HG03095 (cell line): ENCODE results near the gene CDKN2B.
A peak's percentile ranks its signal among the peaks of the same experiment; 100 is the strongest.

ENCODE experiments used
- ATAC-seq: cut with Tn5 transposase; IDR thresholded peaks from one replicate; pipeline ENCODE4 v1.9.1; 2021; ENCODE audit warnings: moderate library complexity; ENCODE audit not compliant: unreplicated experiment

Gene CDKN2B

DNA sequence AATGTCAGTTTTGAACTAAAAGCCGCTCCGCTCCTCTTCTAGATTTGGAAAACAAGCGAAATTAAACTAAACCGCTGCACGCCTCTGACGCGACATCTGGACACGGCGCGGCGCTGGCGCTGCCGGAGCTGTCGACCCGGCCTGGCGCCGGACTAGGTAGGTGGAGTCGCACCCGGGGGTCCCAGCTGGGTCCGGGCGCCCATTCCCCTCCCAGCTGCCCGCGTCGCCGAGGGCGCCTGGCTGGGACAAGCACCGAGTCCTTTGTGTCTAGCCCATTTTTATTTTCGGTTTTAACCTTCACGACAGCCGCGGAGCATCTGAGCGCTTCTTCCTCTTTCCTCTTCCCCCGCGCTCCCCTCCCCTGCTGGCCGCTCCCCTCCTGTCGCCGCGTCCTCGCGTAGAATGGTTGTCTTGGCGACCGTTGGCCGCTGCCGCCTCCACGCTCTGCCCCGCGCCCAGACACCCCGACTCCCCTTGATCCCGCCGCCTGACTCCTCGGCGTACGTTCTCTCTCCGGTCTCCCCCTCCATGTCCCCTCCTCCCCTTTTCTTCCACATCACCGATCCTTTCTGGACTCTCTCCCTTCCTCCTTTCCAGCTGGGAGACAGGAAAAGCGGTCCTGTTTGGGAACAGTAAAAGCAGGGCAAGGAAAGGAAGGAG lies 14.0 kb downstream of the CDKN2B start:
- peak; percentile 84 for ATAC-seq

DNA sequence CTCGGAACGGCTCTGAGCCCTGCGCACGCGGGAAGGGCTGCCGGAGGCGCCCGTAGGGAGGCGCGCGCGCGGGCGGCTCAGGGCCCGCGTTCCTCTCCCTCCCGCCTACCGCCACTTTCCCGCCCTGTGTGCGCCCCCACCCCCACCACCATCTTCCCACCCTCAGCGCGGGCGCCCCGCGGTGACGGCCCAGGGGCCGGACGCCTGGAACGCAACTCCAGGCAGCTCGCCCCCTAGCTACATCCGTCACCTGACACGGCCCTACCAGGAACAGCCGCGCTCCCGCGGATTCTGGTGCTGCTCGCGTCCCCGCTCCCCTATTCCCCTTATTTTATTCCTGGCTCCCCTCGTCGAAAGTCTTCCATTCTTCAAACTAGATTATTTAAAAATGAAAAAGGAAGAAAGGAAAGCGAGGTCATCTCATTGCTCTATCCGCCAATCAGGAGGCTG lies 14.5 kb downstream of the CDKN2B start, which contains the start of gene CDKN2B-AS1:
TSS of gene CDKN2B-AS1 (plus strand) at position 236 of the 450 bp plus-strand sequence.
- ATAC-seq, result peak; percentile 42

DNA sequence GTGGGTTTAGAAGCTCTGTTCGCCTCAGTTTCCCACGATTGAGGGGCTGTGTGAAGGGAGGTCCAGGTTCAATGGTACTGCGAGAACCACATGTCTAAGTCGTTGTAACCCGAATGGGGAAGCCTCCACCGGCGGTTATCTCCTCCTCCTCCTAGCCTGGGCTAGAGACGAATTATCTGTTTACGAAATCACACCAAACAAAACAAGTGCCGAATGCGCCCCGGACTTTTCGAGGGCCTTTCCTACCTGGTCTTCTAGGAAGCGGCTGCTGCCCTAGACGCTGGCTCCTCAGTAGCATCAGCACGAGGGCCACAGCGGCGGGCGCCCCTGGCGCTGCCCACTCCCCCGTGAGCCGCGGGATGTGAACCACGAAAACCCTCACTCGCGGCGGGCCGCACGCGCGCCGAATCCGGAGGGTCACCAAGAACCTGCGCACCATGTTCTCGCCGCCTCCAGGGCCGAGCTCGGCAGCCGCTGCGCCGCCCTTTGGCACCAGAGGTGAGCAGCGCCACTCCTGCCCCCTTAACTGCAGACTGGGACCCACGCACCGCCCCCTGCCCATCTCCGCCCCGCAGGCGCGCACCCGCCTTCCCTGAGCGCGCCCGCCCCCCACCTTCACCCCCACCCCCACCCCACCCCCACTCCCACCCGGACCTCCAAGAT lies 15.1 kb downstream of the CDKN2B start, which contains the start of gene CDKN2A:
TSS of gene CDKN2A (minus strand) at position 500 of the 663 bp plus-strand sequence.
- ATAC-seq, result peak; percentile 30

DNA sequence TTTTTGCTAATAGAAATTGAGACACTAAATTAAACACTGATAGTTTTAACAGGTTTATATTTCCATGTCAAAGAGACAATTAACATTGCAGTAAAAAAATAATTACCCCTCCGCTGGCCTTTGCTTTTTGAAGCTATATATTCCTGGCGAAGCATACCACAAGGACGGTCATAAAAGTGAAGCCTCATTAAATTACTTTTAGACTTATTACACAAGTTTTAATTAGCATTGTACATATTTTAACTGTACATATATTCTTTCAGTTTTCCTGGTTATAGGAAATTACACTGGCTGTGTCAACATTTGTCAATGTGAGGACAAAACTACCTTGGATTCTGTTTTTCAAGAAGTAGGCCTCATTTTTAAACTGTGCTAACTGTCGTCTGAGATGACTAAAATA lies 16.1 kb downstream of the CDKN2B start:
- ATAC-seq, result no peak

DNA sequence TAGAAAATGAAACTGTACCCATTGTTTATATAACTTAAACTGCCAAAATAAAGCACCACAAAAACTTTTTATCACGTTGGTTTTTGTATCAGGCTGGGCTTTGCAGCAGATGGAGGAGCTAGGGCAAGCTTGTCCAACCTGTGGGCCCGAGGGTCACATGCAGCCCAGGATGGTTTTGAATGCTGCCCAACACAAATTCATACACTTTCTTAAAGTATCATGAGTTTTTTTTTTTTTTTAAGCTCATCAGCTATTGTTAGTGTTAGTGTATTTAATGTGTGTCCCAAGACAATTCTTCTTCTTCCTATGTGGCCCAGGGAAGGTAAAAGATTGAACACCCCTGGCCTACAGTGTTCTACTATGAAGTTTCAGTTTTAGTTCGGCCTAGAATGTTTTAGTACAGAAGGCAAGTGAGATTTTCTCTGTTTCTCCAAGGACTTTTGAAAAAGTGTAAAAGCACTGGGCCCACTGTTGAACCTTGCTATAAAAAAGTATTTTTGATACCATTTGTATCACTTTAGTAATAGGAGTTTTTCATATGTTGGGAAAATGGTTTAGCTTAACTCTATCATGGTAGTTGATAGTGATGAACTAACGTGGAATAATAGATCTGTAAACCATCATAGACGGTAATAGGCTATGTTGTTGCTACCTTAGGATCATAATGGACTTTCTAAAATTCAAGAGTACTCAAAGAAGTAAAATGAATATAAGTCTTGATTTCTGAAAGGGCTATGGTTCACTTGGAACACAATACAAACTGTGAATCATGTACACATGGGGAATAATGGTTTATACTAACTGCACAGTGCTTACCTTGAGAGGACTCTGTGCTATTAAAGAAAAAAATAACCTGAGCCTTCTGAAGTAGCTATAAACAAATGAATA lies 17.8 kb downstream of the CDKN2B start:
- ATAC-seq, result no peak

DNA sequence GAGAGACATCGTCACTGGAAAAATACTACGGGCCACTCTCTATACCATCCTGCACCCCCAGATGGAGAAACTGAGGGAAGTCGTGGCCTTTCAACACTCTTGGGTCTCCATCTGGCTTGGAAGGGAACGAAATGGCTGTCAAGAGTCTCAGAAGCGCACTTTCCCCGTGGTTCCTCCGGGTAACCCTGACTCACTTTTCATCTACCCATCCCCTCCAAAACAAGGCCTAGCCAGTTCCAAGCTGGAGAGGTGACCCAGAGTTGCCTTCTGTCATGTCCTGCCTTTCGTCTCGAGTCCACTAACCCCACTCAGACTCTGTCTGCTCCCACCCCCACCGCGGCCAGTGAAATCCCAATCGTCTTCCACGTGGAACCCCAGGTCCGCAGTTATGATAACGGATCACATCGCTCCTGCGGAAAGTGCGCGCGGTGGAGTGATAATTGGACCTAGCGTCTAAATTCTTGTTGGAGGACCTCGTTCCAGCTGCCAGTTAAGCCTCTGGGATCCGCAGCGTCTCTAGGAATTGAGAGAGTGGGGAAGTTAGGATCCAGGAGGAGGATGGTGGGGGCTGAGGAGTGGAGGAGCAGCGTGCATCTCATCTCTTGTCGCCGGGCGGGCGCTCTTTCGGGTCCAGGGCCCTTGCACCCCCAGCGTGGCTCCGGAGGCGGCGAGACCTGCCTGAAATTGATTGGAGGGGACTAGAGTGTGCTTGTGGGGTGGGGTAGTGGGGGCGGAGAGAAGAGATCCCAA lies 19.5 kb downstream of the CDKN2B start:
- ATAC-seq, result no peak

DNA sequence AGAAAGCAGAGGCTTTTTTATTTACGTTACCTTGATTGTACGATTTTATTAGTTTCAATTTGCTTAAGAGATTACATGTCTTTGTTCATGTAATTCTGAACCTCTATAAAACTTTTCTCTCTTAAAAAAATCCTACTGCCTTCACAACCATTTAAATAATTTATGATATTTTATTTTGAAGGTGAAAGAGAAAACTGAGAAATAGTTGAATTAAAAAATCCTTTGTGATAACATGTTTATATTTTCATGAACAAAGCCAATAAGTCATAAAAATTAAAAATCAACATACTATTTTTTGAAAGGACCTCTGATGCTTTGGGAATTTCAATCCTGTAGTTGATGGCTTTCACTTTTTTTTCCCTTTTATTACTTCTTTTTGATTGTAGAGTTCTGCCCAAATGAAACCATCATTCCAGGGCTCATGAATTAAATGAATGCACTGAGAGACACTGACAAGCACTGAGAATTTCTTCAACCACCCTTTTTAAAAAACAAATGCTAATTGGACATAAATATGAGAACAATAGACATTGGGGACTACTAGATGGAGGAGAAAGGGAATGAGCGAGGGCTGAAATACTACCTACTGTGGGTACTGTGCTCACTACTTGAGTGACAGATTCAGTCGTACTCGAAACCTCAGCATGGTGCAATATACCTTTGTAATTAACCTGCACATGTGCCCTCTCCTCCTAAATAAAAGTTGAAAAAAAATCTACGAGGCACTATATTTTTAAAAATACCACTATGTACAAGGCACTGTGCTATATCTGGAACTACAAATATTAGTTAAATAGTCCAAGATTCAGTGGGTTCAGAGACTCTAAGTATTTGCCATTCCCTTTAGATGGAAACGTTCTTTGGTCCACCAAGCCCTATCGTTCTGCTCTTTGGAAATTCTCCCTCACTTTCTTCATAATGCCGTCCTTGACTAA lies 20.8 kb downstream of the CDKN2B start:
- no peak for ATAC-seq

DNA sequence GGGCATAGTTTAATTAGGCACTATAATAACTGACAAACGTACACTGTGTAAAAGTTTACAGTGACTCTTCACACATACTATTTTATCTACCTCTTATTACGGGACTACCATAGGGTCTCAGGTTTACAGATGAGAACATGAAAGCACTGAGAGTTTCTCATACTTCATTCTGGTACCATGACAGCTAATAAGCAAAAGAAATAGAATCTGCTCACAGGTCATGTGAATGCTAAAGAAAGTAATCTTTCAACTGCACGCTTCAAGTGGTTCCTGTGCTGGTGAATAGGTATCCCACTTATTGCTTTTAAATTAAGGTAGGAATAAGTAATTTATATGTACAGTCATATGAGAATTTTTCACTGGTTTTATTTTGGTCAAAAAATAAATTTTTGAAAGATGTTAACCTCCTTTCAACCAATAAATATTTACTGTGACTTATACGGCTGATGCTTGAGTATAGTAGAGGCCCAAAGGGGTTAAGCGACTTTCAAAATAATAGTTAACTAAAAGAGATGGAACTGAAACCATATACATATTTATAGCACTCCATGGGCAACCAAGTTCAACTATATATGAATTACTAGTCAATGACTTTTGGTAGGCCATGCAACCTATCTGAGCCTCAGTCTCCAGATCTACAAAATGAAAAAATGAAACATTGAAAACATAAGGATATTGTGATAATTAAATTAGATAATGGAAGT lies 23.0 kb downstream of the CDKN2B start:
- ATAC-seq, result no peak

DNA sequence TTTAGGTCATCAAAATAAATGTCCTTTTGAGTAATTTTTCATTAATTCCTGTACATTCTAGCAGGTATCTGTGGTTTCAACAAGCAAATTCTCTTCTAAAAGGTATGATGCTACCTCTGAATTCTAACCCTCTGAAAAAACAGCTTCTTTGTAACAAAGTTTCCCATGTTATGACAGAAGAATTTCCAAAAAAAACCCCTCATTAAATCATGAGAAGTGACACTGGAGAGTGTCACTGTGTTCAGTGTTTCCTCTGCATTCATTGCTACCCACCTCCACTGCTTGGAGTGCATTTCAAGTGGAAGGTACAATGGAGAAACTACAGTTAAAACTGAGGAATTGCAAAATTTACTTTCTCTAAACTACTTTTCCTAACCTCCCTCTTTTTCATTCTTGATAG lies 25.0 kb downstream of the CDKN2B start:
- no peak for ATAC-seq

DNA sequence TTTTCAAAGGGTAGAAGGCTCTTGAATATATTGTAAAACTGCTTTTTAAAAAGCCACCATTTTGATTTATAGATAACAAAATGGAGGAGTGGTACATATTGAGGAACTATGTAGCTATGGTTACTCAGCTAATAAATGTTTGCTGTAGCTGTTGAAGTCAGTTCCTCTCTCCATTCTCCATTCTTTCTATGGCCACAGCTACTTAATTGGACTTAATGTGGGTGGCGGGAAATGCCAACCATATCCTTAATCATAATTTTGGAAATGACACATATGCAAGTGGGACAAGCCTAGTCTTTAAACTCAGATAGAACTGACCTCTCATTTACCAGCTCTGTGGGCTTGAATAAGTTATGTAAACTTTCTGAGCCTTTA lies 25.6 kb downstream of the CDKN2B start:
- ATAC-seq, result no peak

DNA sequence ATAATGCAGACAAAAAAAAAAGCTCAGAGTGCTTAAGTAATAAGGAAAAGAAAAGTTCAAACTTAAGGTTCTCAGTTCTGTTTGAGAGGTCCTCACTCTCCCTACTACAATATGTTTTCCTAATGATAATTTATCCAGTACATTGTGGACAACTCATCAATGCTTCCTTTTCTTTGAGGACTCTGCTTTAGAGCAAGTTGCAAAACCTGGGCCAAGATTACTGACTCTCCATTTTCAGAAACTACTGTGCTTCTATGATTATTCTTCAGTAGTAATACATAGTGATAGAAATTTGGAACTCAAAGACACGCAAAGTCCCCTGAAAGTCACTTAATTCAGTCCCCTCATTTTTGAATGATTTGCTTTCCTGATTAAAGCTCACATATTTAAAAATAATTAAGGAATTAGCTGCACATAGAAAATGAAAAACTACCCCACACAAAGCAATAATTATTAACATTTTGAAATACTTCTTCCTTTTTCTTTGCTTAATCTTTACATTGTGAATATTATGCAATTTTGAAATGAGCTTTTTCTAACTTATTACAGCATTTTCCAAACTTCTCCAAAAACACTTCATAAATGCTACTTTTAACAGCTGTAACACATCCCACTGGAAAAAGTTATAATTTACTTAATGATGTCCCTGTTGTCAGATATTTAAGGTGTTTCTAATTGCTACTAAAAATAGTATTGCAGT lies 26.1 kb downstream of the CDKN2B start:
- no peak for ATAC-seq

DNA sequence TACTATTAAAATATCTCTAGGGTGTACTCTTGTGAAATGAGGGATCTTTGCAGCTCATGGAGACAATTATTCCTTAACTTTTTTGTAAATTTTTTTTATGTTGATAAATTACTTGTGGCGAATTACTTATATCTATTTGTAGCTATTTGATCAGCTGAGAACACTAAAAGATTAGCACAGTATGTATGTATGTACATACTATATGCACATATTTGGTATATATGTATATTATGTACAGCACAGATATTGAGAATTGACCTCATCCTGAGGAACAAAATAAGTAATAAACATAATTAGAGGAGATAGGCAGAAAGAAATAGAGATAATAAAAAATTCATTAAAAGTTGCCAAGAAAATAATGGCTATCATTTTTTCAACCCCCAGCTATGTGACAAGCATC lies 26.7 kb downstream of the CDKN2B start:
- ATAC-seq, result no peak

DNA sequence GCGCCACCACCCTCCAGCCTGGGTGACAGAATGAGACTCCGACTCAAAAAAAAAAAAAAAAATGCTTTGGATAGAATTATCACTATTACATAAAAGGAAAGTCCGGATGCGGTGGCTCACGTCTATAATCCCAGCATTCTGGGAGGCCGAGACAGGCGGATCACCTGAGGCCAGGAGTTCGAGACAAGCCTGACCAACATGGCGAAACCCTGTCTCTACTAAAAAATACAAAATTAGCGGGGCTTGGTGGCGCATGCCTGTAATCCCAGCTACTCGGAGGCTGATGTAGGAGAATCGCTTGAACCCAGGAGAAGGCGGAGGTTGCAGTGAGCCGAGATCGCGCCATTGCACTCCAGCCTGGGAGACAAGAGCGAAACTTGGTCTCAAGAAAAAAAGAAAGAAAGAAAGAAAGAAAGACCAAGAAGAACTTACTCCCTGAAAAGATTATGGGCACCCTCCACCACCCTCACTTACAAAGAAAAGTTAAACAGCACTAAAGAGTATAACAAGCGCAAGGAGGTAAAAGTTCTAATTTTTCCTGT lies 32.7 kb downstream of the CDKN2B start:
- no peak for ATAC-seq

DNA sequence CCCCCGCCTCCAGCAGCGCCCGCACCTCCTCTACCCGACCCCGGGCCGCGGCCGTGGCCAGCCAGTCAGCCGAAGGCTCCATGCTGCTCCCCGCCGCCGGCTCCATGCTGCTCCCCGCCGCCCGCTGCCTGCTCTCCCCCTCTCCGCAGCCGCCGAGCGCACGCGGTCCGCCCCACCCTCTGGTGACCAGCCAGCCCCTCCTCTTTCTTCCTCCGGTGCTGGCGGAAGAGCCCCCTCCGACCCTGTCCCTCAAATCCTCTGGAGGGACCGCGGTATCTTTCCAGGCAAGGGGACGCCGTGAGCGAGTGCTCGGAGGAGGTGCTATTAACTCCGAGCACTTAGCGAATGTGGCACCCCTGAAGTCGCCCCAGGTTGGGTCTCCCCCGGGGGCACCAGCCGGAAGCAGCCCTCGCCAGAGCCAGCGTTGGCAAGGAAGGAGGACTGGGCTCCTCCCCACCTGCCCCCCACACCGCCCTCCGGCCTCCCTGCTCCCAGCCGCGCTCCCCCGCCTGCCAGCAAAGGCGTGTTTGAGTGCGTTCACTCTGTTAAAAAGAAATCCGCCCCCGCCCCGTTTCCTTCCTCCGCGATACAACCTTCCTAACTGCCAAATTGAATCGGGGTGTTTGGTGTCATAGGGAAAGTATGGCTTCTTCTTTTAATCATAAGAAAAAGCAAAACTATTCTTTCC lies 34.2 kb downstream of the CDKN2B start:
- ATAC-seq, result peak; percentile 61

DNA sequence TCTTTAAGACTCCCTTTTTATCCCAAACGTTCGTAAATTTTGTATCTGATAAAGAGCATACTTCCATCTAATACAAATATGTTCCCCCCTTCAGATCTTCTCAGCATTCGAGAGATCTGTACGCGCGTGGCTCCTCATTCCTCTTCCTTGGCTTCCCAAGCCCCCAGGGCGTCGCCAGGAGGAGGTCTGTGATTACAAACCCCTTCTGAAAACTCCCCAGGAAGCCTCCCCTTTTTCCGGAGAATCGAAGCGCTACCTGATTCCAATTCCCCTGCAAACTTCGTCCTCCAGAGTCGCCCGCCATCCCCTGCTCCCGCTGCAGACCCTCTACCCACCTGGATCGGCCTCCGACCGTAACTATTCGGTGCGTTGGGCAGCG lies 34.8 kb downstream of the CDKN2B start:
- ATAC-seq, result no peak

DNA sequence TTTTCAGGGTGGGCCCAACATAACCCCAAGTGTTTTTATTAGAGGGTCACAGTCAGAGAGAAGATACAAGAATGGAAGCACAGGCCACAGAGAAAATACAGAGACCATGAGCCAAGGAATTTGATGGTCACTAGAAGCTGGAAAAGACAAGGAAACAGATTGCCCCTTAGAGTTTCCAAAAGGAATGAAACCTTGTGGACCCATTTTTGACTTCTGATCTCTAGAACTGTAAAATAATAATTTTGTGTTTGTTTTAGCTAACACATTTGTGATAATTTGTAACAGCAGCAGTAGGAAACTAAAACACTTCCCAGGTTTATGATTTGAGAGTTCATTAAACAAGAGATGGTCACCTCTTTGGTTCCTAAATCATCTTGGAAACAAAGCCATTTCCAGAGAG lies 36.7 kb downstream of the CDKN2B start:
- no peak for ATAC-seq

DNA sequence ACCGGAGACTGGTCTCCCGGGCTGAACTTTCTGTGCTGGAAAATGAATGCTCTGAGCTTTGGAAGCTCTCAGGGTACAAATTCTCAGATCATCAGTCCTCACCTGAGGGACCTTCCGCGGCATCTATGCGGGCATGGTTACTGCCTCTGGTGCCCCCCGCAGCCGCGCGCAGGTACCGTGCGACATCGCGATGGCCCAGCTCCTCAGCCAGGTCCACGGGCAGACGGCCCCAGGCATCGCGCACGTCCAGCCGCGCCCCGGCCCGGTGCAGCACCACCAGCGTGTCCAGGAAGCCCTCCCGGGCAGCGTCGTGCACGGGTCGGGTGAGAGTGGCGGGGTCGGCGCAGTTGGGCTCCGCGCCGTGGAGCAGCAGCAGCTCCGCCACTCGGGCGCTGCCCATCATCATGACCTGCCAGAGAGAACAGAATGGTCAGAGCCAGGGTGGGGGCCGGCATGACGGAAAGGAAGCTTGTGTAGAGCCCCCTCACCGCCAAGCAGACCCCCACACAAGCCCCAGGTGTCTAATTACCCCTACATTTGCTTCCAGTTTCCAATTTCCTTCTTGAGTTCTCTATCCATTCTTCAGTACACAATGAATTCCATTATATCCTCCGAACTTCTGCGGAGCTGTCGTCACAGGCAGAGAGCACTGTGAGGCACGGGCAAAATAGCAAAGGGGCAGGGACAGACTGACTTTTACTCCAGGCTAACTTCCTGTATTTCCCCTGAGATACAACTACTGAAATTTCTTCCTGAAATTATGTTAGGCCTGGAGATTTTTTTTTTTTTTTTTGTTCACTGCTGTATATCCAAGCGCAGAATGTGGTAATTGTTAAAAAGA lies 38.1 kb downstream of the CDKN2B start:
- ATAC-seq, result no peak
